K562 (cell line): ENCODE results near the gene PSD4. TPM values are rescaled to one million over a fixed set of nuclear protein-coding genes. Genes with fewer than 3 reads are reported as not detected.

Source experiments
- ATAC-seq: fragments of 200-7000 bp; cut with Tn5 transposase; 3 replicates; pipeline ENCODE4 v1.9.1; 2020; ENCODE audit warnings: moderate library complexity
- BruUV-seq: library from RNA; stranded (reverse); fragments of 400-500 nt; replicated peaks from 2 replicates; lab custom pipeline; 2021; lab: Mats Ljungman, UMichigan
- CTCF ChIA-PET: fragments of 300-600 bp; formaldehyde crosslinking; extraction: SDS; loops from one replicate; lab custom pipeline; 2021; ENCODE audit warnings: low intra/inter-chr PET ratio; lab: Yijun Ruan, JAX
- POLR2A ChIA-PET: fragments of 300-600, 350-650 bp; sonication (Branson Sonifier 250); formaldehyde crosslinking; extraction: SDS; loops from one replicate; lab custom pipeline; 2021; ENCODE audit warnings: antibody characterized with exemption, inconsistent platforms; lab: Yijun Ruan, JAX
- DNase-seq, 4 experiments: peaks; one replicate each; pipeline versions ENCODE4 v3.0.0 to v3.0.0-alpha.2; 2011 to 2018; ENCODE audit warnings: low spot score in 3 of 4, mixed read lengths in 3 of 4; ENCODE audit errors: extremely low read depth in 1 of 4
- FAIRE-seq: peaks from 2 replicates; lab custom pipeline; 2011; peaks lifted over from hg19 to GRCh38; lab: Jason Lieb, UNC
- H2AFZ ChIP-seq: 2 replicates; pipeline ENCODE4 v1.6.0; 2011; ENCODE audit warnings: low read depth, low read length, control low read depth, inconsistent platforms
- H3K27ac ChIP-seq: fragments of 200-600 bp; 3 replicates; pipeline ENCODE4 v1.8.0; 2011; ENCODE audit warnings: low read depth, mild to moderate bottlenecking, control low read depth, inconsistent platforms, low read length, moderate library complexity, mixed read lengths; ENCODE audit errors: extremely low read depth
- H3K27me3 ChIP-seq, 2 experiments: fragments of 300-600 bp in 1 of 2; 2 replicates in 1 of 2; 3 replicates in 1 of 2; pipeline versions ENCODE4 v1.6.0 to v1.8.0; 2011; ENCODE audit warnings: inconsistent platforms in 2 of 2, low read length in 2 of 2, mild to moderate bottlenecking in 1 of 2, mixed read lengths in 1 of 2, moderate library complexity in 1 of 2; ENCODE audit not compliant: control insufficient read depth in 2 of 2, insufficient read depth in 2 of 2
- H3K36me3 ChIP-seq: fragments of 300-600 bp; 3 replicates; pipeline ENCODE4 v1.8.0; 2011; ENCODE audit warnings: mild to moderate bottlenecking, low read length, inconsistent platforms; ENCODE audit not compliant: control insufficient read depth, insufficient read depth
- H3K4me1 ChIP-seq, 2 experiments: fragments of 200-600 bp in 1 of 2; replicated peaks in 1 of 2; 2 replicates in 1 of 2; 3 replicates in 1 of 2; pipeline versions ENCODE4 v1.5.1 to v1.8.0; 2011; ENCODE audit warnings: inconsistent platforms in 2 of 2, low read length in 2 of 2, mild to moderate bottlenecking in 1 of 2, mixed read lengths in 1 of 2, moderate library complexity in 1 of 2; ENCODE audit not compliant: control insufficient read depth in 2 of 2, insufficient read depth in 2 of 2
- H3K4me2 ChIP-seq: 2 replicates; pipeline ENCODE4 v1.6.1; 2011; ENCODE audit warnings: low read length, control low read depth, inconsistent platforms, mixed read lengths; ENCODE audit not compliant: insufficient read depth
- H3K4me3 ChIP-seq: fragments of 200-600 bp; sonication (generic), shearing (Covaris generic); 2 replicates; pipeline ENCODE4 v1.5.1; 2016; ENCODE audit warnings: control low read depth, inconsistent platforms
- H3K79me2 ChIP-seq: fragments of 200-600 bp; 3 replicates; pipeline ENCODE4 v1.8.0; 2011; ENCODE audit warnings: low read length, inconsistent platforms; ENCODE audit not compliant: control insufficient read depth, insufficient read depth
- H3K9ac ChIP-seq, 2 experiments: 2 replicates each; pipeline versions ENCODE4 v1.6.0 to v1.6.1; 2011; ENCODE audit warnings: low read depth in 2 of 2, low read length in 2 of 2, control low read depth in 1 of 2, inconsistent platforms in 1 of 2, mild to moderate bottlenecking in 1 of 2, mixed read lengths in 1 of 2; ENCODE audit not compliant: insufficient read depth in 1 of 2
- H3K9me1 ChIP-seq: one replicate; pipeline ENCODE4 v1.6.0; 2011; ENCODE audit warnings: inconsistent platforms, mild to moderate bottlenecking, low read length, moderate library complexity; ENCODE audit not compliant: control insufficient read depth, insufficient read depth
- H3K9me3 ChIP-seq: replicated peaks from 2 replicates; pipeline ENCODE4 v1.5.1; 2011; ENCODE audit warnings: low read depth, low read length, inconsistent platforms; ENCODE audit not compliant: control insufficient read depth, insufficient read depth
- H4K20me1 ChIP-seq: replicated peaks from 2 replicates; pipeline ENCODE4 v1.6.1; 2011; ENCODE audit warnings: low read length, inconsistent platforms, mixed read lengths; ENCODE audit not compliant: control insufficient read depth, insufficient read depth
- CXXC5 ChIP-seq: fragments of 250-450 bp; sonication (Bioruptor Pico); IDR thresholded peaks from 2 replicates; pipeline ENCODE4 v1.8.0; 2022; ENCODE audit warnings: inconsistent platforms, mild to moderate bottlenecking, moderate library complexity
- DPF2 ChIP-seq: fragments of 450-650 bp; IDR thresholded peaks from 2 replicates; pipeline ENCODE4 v1.6.1; 2016
- ESRRB ChIP-seq: fragments of 250-450 bp; sonication (Bioruptor Pico); IDR thresholded peaks from 2 replicates; pipeline ENCODE4 v1.5.0; 2020; ENCODE audit warnings: mild to moderate bottlenecking, moderate library complexity, borderline replicate concordance
- HDGF ChIP-seq: fragments of 450-650 bp; IDR thresholded peaks from 2 replicates; pipeline ENCODE4 v1.6.1; 2016
- MTA3 ChIP-seq: fragments of 450-650 bp; formaldehyde crosslinking; IDR thresholded peaks from 2 replicates; pipeline ENCODE4 v1.6.1; 2017; ENCODE audit warnings: mild to moderate bottlenecking, borderline replicate concordance
- NBN ChIP-seq: fragments of 450-650 bp; IDR thresholded peaks from 2 replicates; pipeline ENCODE4 v1.6.1; 2016; ENCODE audit warnings: low read depth, mild to moderate bottlenecking
- SP2 ChIP-seq: IDR thresholded peaks from 2 replicates; pipeline ENCODE4 v1.6.1; 2011; ENCODE audit warnings: mild to moderate bottlenecking, low read depth, low read length, moderate library complexity; ENCODE audit not compliant: poor library complexity, severe bottlenecking; ENCODE audit errors: extremely low read depth
- ZNF134 ChIP-seq: fragments of 250-450 bp; sonication (Bioruptor Pico); conservative IDR thresholded peaks from 2 replicates; pipeline ENCODE4 v1.4.0; 2020
- ZNF24 ChIP-seq: fragments of 450-650 bp; IDR thresholded peaks from 2 replicates; pipeline ENCODE4 v1.6.1; 2016
- WGBS: fragments of 100-300 bp; shearing (Covaris generic); methylation state at CpG from one replicate; pipeline ENCODE4 v1.1.6; 2016; ENCODE audit warnings: low coverage, mixed read lengths; ENCODE audit not compliant: insufficient coverage; ENCODE audit errors: missing lambda C conversion rate; 5-methylcytosine and 5-hydroxymethylcytosine counted together
- in situ Hi-C: fragments of 300-500 bp; cut with MboI; formaldehyde crosslinking; loops from 4 replicates; pipeline ENCODE4 v1.15.0; 2018; ENCODE audit warnings: inconsistent platforms, mixed read lengths
- intact Hi-C: fragments of 100-400 bp; cut with micrococcal nuclease; formaldehyde crosslinking; loops from 2 replicates; pipeline ENCODE4 v1.14.2; 2022
- polyA plus RNA-seq, 8 experiments: library from polyadenylated mRNA; depleted of rRNA in 4 of 8; stranded (reverse) in 5 of 8; unstranded in 3 of 8; fragments of >200 nt; fragmentation: Nextera tagmentation in 2 of 8; fragmentation: Illumina TruSeq in 1 of 8; extraction: Ambion mirVana in 2 of 8; extraction: Trizol in 1 of 8; gene quantifications; 2 replicates each; pipeline versions ENCODE4 v1.2.1 to v1.2.3, GENCODE V29; 2011 to 2014; ENCODE audit warnings: inconsistent platforms in 1 of 8, missing spikeins in 1 of 8
- total RNA-seq, 7 experiments: library from RNA; depleted of rRNA in 6 of 7; stranded (reverse); fragments of >200 nt in 6 of 7; fragmentation: Illumina TruSeq in 2 of 7; extraction: Trizol in 2 of 7; gene quantifications; 2 replicates each; pipeline versions ENCODE4 v1.2.1 to v1.2.3, GENCODE V29; 2011 to 2021; ENCODE audit warnings: low replicate concordance in 1 of 7
- TF ChIP-seq, protein P1 (sequence below): IDR thresholded peaks from 3 replicates; pipeline ENCODE4 v1.6.1; 2011; ENCODE audit warnings: borderline replicate concordance, mild to moderate bottlenecking; ENCODE audit not compliant: insufficient read length, insufficient read depth
- TF ChIP-seq, protein P2 (sequence below): fragments of 450-650 bp; IDR thresholded peaks from 2 replicates; pipeline ENCODE4 v1.7.1; 2018; ENCODE audit warnings: mild to moderate bottlenecking, low read depth; ENCODE audit not compliant: partially characterized antibody

Gene PSD4
- total and polyA plus RNA-seq, 9 of the 15 experiments (the other 6 are each of a cell fraction or from before 2014, with no cell fraction given): 0.46 to 54.0 (median 20.8) TPM

DNA sequence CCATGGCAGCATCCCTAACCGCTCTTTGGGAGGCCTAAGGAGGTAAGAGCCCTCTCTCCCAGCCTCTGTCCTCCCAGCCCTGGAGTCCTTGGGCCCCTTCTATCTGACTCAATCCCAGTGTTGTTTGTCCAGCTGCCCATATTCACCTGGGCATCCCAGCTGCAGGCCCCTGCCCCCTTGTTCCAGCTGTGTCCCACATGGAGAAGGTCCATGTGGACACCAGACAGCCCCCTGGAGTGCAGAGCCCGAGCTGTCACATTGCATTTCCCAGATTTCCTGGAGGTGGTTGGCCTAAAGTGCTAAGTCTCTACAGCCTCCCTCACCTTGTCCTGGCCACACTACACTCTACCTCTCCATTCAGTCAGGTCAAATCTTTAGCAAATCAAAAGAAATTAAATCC lies 42.5 kb downstream of the PSD4 start (continued):
- TF ChIP-seq CXXC5 (CRISPR knock-in tag) (no peak), DPF2 (no peak), ZNF24 (no peak)
- TF ChIP-seq, protein P1, sequence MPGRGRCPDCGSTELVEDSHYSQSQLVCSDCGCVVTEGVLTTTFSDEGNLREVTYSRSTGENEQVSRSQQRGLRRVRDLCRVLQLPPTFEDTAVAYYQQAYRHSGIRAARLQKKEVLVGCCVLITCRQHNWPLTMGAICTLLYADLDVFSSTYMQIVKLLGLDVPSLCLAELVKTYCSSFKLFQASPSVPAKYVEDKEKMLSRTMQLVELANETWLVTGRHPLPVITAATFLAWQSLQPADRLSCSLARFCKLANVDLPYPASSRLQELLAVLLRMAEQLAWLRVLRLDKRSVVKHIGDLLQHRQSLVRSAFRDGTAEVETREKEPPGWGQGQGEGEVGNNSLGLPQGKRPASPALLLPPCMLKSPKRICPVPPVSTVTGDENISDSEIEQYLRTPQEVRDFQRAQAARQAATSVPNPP: no peak

- no peak for DNase-seq
- H3K9me1 ChIP-seq: no peaks in the 10 kb centered on the region
- ChIA-PET POLR2A (interaction anchor here (0.6 to 2.1 kb wide), 4 partner anchors 18 to 302 kb away, joined by 3 to 4 read pairs (median 3); no protein-coding TSS in a partner anchor), CTCF (no interaction called here)
- in situ Hi-C loops: no loop called here
- no peaks in the 10 kb centered on the region for H3K27me3 ChIP-seq
- H3K4me1 ChIP-seq: peaks cover 9 to 10% of the 10 kb centered on the region in 2 experiments; a peak in 4 of 5 replicates
- BruUV-seq: no TSS peak
- no peak overlapping the region for H3K27ac ChIP-seq
- H4K20me1 ChIP-seq: no peaks in the 10 kb centered on the region
- no peak for ATAC-seq
- no peak for FAIRE-seq
- no peak overlapping the region for H3K9ac ChIP-seq
- WGBS: 20% methylated on average over 6 of the region's 6 CpGs
- no peaks in the 10 kb centered on the region for H3K79me2 ChIP-seq
- intact Hi-C loops: no loop called here
- no peak overlapping the region for H3K4me2 ChIP-seq
- TF ChIP-seq, protein P2, sequence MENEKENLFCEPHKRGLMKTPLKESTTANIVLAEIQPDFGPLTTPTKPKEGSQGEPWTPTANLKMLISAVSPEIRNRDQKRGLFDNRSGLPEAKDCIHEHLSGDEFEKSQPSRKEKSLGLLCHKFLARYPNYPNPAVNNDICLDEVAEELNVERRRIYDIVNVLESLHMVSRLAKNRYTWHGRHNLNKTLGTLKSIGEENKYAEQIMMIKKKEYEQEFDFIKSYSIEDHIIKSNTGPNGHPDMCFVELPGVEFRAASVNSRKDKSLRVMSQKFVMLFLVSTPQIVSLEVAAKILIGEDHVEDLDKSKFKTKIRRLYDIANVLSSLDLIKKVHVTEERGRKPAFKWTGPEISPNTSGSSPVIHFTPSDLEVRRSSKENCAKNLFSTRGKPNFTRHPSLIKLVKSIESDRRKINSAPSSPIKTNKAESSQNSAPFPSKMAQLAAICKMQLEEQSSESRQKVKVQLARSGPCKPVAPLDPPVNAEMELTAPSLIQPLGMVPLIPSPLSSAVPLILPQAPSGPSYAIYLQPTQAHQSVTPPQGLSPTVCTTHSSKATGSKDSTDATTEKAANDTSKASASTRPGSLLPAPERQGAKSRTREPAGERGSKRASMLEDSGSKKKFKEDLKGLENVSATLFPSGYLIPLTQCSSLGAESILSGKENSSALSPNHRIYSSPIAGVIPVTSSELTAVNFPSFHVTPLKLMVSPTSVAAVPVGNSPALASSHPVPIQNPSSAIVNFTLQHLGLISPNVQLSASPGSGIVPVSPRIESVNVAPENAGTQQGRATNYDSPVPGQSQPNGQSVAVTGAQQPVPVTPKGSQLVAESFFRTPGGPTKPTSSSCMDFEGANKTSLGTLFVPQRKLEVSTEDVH: no peak
- TF ChIP-seq SP2 (no peak), MTA3 (no peak), NBN (no peak), ESRRB (CRISPR knock-in tag) (no peak), ZNF134 (CRISPR knock-in tag) (no peak), HDGF (no peak)
- H2AFZ ChIP-seq: no peak overlapping the region
- H3K4me3 ChIP-seq: no peak overlapping the region
- no peaks in the 10 kb centered on the region for H3K9me3 ChIP-seq
- H3K36me3 ChIP-seq: no peaks in the 10 kb centered on the region
These were observed 43.2 kb downstream of the PSD4 start for GRCh38 chr2:113216891-113217454.
